Suprapubic skin (tissue), 4 donors: ENCODE results near the gene COIL. TPM values are rescaled to one million over a fixed set of nuclear protein-coding genes. Genes with fewer than 3 reads are reported as not detected.
"Not testable (repeated sequence)": the region's sequence is repeated elsewhere in the genome, so short reads cannot be mapped to it uniquely, and the experiment has no call there.

ENCODE experiments used
- DNase-seq, 2 donors: peaks; one replicate each; pipeline ENCODE4 v3.0.0-alpha.2; 2019; ENCODE audit warnings: low spot score in 2 of 2
- H3K27ac ChIP-seq: fragments of 200-600 bp; sonication (generic); one replicate; pipeline ENCODE4 v1.5.1; 2019
- H3K27me3 ChIP-seq: fragments of 200-600 bp; sonication (generic); one replicate; pipeline ENCODE4 v1.5.1; 2019
- H3K36me3 ChIP-seq: fragments of 200-600 bp; sonication (generic); one replicate; pipeline ENCODE4 v1.5.1; 2019
- H3K4me1 ChIP-seq: fragments of 200-600 bp; sonication (generic); one replicate; pipeline ENCODE4 v1.5.1; 2019
- H3K4me3 ChIP-seq: fragments of 200-600 bp; sonication (generic); one replicate; pipeline ENCODE4 v1.5.1; 2019; ENCODE audit warnings: mild to moderate bottlenecking
- H3K9me3 ChIP-seq: fragments of 200-600 bp; sonication (generic); one replicate; pipeline ENCODE4 v1.5.1; 2019
- EP300 ChIP-seq: sonication (generic); formaldehyde crosslinking; IDR thresholded peaks from one replicate; pipeline ENCODE4 v1.6.1; 2017; ENCODE audit warnings: antibody characterized with exemption
- POLR2A ChIP-seq, 2 donors: fragments of 450-650 bp; IDR thresholded peaks; one replicate each; pipeline ENCODE4 v1.6.1; 2017; ENCODE audit warnings: antibody characterized with exemption in 2 of 2, mild to moderate bottlenecking in 2 of 2, moderate library complexity in 2 of 2
- POLR2AphosphoS5 ChIP-seq, 3 donors: sonication (generic); formaldehyde crosslinking; IDR thresholded peaks; one replicate each; pipeline ENCODE4 v1.6.1; 2017; ENCODE audit warnings: antibody characterized with exemption in 3 of 3
- WGBS: methylation state at CpG from one replicate; pipeline ENCODE4 v1.1.5; 2018; 5-methylcytosine and 5-hydroxymethylcytosine counted together
- total RNA-seq, 4 donors: library from RNA; depleted of rRNA; stranded (reverse); fragments of >200 nt; gene quantifications; one replicate each; pipeline ENCODE4 v1.1.0, GENCODE V29; 2016
- TF ChIP-seq, protein P1 (sequence below), 2 donors: fragments of 200-600 bp in 1 of 2; fragments of 450-650 bp in 1 of 2; sonication (generic) in 1 of 2; IDR thresholded peaks; one replicate each; pipeline ENCODE4 v1.5.1; 2016 to 2019; ENCODE audit warnings: antibody characterized with exemption in 2 of 2, mild to moderate bottlenecking in 1 of 2, moderate library complexity in 1 of 2

The COIL gene
- total RNA-seq, 4 donors from 2014 or later, result 13.0 to 15.6 (median 14.0) TPM

DNA sequence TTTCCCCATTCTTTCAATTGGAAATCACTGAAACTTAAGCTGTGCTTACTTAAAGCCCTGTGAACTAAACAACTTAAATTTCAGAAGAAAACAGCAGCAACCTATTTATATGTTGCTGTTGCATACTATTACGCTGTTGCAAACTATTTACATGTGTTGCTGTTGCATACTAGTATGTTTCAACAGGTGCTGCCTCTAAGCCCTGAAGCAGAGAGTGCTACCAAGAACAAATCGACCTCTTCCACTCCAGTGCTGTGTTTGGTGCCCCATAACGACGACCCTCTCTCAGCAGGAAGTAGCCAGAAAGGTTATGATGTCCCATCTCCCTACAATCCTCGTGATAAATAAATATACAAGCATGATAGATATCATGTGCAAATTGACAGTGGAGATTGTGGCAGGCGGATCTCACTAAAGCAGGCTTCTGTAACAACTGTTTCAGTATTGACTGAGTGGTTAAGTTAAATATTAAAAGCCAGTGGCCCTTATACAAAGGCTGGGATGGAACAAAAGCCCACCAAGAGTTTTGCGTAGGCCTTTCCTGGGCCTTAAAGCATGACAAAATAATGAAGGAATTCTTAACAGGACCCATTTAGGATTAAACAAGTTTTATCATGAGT, 11.4 kb upstream of the COIL start:
- DNase-seq, result no peak
- Histone ChIP-seq H3K4me1 (peaks cover 8% of the 10 kb centered on the region), H3K27ac (no peak overlapping the region), H3K36me3 (no peaks in the 10 kb centered on the region), H3K4me3 (no peak overlapping the region), H3K9me3 (no peaks in the 10 kb centered on the region), H3K27me3 (no peaks in the 10 kb centered on the region)
- no peak for TF ChIP-seq POLR2AphosphoS5 (IDR thresholded peaks at IDR 0.05)
- TF ChIP-seq, protein P1, sequence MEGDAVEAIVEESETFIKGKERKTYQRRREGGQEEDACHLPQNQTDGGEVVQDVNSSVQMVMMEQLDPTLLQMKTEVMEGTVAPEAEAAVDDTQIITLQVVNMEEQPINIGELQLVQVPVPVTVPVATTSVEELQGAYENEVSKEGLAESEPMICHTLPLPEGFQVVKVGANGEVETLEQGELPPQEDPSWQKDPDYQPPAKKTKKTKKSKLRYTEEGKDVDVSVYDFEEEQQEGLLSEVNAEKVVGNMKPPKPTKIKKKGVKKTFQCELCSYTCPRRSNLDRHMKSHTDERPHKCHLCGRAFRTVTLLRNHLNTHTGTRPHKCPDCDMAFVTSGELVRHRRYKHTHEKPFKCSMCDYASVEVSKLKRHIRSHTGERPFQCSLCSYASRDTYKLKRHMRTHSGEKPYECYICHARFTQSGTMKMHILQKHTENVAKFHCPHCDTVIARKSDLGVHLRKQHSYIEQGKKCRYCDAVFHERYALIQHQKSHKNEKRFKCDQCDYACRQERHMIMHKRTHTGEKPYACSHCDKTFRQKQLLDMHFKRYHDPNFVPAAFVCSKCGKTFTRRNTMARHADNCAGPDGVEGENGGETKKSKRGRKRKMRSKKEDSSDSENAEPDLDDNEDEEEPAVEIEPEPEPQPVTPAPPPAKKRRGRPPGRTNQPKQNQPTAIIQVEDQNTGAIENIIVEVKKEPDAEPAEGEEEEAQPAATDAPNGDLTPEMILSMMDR (IDR thresholded peaks at IDR 0.05), result no peak
- 85% methylated on average over 7 of the region's 7 CpGs for WGBS

- TF ChIP-seq, protein P1 (IDR thresholded peaks at IDR 0.05), result no peak
- no peak for TF ChIP-seq POLR2AphosphoS5 (IDR thresholded peaks at IDR 0.05)
- TF ChIP-seq EP300, result no peak
- no peak for TF ChIP-seq POLR2A (IDR thresholded peaks at IDR 0.05)
- H3K9me3 ChIP-seq, result no peaks in the 10 kb centered on the region
- WGBS, result 100% methylated on average over 1 of the region's 1 CpG
These were observed 10.1 kb upstream of the COIL start for GRCh38 chr17:56970974-56971373.

GRCh38 chr17:56966338-56966737, 5.5 kb upstream of the COIL start:
- H3K27ac ChIP-seq, result no peak overlapping the region
- no peak for DNase-seq
- WGBS, result 65% methylated on average over 5 of the region's 5 CpGs
- no peaks in the 10 kb centered on the region for H3K9me3 ChIP-seq
- no peaks in the 10 kb centered on the region for H3K36me3 ChIP-seq
- H3K4me3 ChIP-seq, result no peak overlapping the region
- H3K27me3 ChIP-seq, result no peaks in the 10 kb centered on the region
- TF ChIP-seq POLR2AphosphoS5 (IDR thresholded peaks at IDR 0.05) (no peak), POLR2A (IDR thresholded peaks at IDR 0.05) (no peak), EP300 (no peak)
- TF ChIP-seq, protein P1 (IDR thresholded peaks at IDR 0.05), result no peak
- H3K4me1 ChIP-seq, result no peaks in the 10 kb centered on the region

More at GRCh38 chr17:56970974-56971373, 10.1 kb upstream of the COIL start:
- DNase-seq, result no peak
- Histone ChIP-seq H3K27me3 (no peaks in the 10 kb centered on the region), H3K27ac (no peak overlapping the region), H3K4me3 (no peak overlapping the region), H3K4me1 (peaks cover 5% of the 10 kb centered on the region), H3K36me3 (no peaks in the 10 kb centered on the region)

DNA sequence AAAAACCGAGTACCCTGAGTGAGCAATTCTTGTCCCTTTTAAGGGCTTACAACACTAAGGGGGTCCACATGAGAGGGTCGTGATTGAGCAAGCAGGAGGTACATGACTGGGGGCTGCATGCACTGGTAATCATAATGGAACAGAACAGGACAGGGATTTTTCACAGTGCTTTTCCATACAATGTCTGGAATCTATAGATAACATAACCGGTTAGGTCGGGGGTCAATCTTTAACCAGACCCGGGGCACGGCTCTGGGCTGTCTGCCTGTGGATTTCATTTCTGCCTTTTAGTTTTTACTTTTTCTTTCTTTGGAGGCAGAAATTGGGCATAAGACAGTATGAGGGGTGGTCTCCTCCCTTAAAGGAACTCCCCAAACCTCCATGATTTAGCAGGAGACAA, 4.8 kb upstream of the COIL start:
- 84% methylated on average over 6 of the region's 6 CpGs for WGBS
- H3K4me3 ChIP-seq, DNase-seq, H3K9me3 ChIP-seq, H3K4me1 ChIP-seq, H3K27me3 ChIP-seq, H3K27ac ChIP-seq, H3K36me3 ChIP-seq: not testable (repeated sequence)

GRCh38 chr17:56965241-56965640, 4.4 kb upstream of the COIL start:
- not testable (repeated sequence) for DNase-seq

DNA sequence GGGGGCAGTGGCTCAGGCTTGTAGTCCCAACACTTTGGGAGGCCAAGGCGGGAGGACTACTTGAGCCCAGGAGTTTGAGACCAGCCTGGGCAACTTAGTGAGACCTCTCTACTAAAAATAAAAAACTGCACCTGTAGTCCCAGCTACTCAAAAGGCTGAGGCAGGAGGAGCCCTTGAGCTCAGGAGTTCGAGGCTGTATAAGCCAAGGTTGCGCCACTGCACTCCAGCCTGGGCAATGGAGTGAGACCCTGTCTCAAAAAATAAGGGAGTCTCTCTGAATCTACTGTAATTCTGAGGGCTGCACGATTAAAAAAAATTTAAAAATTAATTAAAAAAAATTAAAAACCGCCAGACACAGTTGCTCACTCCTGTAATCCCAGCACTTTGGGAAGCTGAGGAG, 3.9 kb downstream of the COIL start:
- WGBS, result 99% methylated on average over 5 of the region's 5 CpGs
- TF ChIP-seq POLR2A (IDR thresholded peaks at IDR 0.05), result no peak
- TF ChIP-seq POLR2AphosphoS5 (IDR thresholded peaks at IDR 0.05), result no peak
- TF ChIP-seq, protein P1 (IDR thresholded peaks at IDR 0.05), result no peak
- TF ChIP-seq EP300, result no peak
- no peak for DNase-seq
- Histone ChIP-seq H3K27me3 (no peaks in the 10 kb centered on the region), H3K27ac (no peak overlapping the region), H3K36me3 (no peaks in the 10 kb centered on the region), H3K4me1 (peaks cover 21% of the 10 kb centered on the region), H3K9me3 (no peaks in the 10 kb centered on the region), H3K4me3 (no peak overlapping the region)

More at GRCh38 chr17:56965241-56965640, 4.4 kb upstream of the COIL start:
- not testable (repeated sequence) for H3K27ac ChIP-seq, H3K4me3 ChIP-seq, H3K4me1 ChIP-seq, H3K36me3 ChIP-seq, H3K27me3 ChIP-seq, H3K9me3 ChIP-seq
- 89% methylated on average over 8 of the region's 9 CpGs for WGBS
